ENCODE measurements around the gene CHAT.

DNA sequence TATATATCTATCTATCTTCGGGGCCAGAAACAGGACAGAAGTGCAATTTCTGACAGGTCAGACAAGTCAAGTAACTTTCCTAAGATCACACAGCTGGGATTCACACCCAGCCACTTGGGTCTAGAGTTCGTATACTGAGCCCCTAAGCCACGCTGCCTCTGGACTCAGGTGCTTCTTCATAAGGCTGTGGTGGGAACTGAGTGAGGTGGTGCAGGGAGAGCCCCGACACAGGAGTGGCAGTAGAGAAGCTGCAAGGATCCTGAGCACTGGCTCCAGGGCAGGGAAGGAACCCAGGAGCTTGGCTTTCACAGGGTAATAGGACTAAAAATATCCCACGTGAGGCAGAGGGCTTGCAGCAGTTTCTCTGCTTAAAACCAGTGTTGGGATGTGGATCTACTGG lies 99.4 kb downstream of the CHAT start:
- TF ChIP-seq CTCF (IDR thresholded peaks at IDR 0.05; ENCODE audit: insufficient read depth, low read length) (no peak), REST (IDR thresholded peaks at IDR 0.05; ENCODE audit: insufficient replicate concordance, low read depth) (no peak), GABPA (IDR thresholded peaks at IDR 0.05; ENCODE audit: low read depth) (no peak), POLR2AphosphoS5 (IDR thresholded peaks at IDR 0.05; ENCODE audit: low read depth) (no peak)

All from HL-60 (cell line).